HepG2 (cell line): ENCODE data around the gene IGDCC3. TPM values are rescaled to one million over a fixed set of nuclear protein-coding genes. Genes with fewer than 3 reads are reported as not detected.

Source experiments
- ADNP ChIP-seq: sonication (generic); formaldehyde crosslinking; IDR thresholded peaks from 2 replicates; pipeline ENCODE4 v1.4.0; 2020; ENCODE audit warnings: missing genetic modification reagents
- CENPBD1 ChIP-seq: sonication (generic); formaldehyde crosslinking; IDR thresholded peaks from 2 replicates; pipeline ENCODE4 v1.8.0; 2022; ENCODE audit warnings: missing genetic modification reagents, low read depth, mild to moderate bottlenecking, borderline replicate concordance
- CSRNP2 ChIP-seq: sonication (generic); formaldehyde crosslinking; conservative IDR thresholded peaks from 2 replicates; pipeline ENCODE4 v1.8.0; 2022; ENCODE audit warnings: low read depth, missing genetic modification reagents
- EP300 ChIP-seq, 3 experiments: sonication (generic) in 1 of 3; formaldehyde crosslinking in 1 of 3; IDR thresholded peaks; 2 replicates each; pipeline versions ENCODE4 v1.5.1 to v1.6.1; 2011 to 2020; ENCODE audit warnings: low read depth in 2 of 3, low read length in 2 of 3, borderline replicate concordance in 1 of 3, improper control_type of control experiment in 1 of 3, mild to moderate bottlenecking in 1 of 3, missing genetic modification reagents in 1 of 3, moderate library complexity in 1 of 3
- FOXA1 ChIP-seq, 2 experiments: fragments of 450-650 bp in 1 of 2; sonication (generic) in 1 of 2; formaldehyde crosslinking in 1 of 2; IDR thresholded peaks; 2 replicates each; pipeline versions ENCODE4 v1.4.0 to v1.6.1; 2016 to 2020; ENCODE audit warnings: missing genetic modification reagents in 1 of 2
- FUBP1 ChIP-seq: sonication (generic); formaldehyde crosslinking; IDR thresholded peaks from 2 replicates; pipeline ENCODE4 v1.5.1; 2020; ENCODE audit warnings: missing genetic modification reagents, mild to moderate bottlenecking, borderline replicate concordance
- GTF2F1 ChIP-seq: fragments of 150-350 bp; IDR thresholded peaks from 2 replicates; pipeline ENCODE4 v1.6.1; 2014; ENCODE audit warnings: low read length
- HNRNPL ChIP-seq: fragments of 200-400 bp; formaldehyde crosslinking; IDR thresholded peaks from 2 replicates; pipeline ENCODE4 v1.6.1; 2017; ENCODE audit warnings: mild to moderate bottlenecking, low read depth, low read length
- KAT7 ChIP-seq: IDR thresholded peaks from 2 replicates; pipeline ENCODE4 v1.6.1; 2018; ENCODE audit warnings: borderline replicate concordance, missing compliant biosample characterization
- MAFG ChIP-seq: sonication (generic); formaldehyde crosslinking; IDR thresholded peaks from 2 replicates; pipeline ENCODE4 v1.5.1; 2020; ENCODE audit warnings: mild to moderate bottlenecking, missing genetic modification reagents
- MAX ChIP-seq: IDR thresholded peaks from 2 replicates; pipeline ENCODE4 v1.6.1; 2012; ENCODE audit warnings: inconsistent platforms
- SIX4 ChIP-seq: sonication (generic); formaldehyde crosslinking; IDR thresholded peaks from 2 replicates; pipeline ENCODE4 v1.4.0; 2020; ENCODE audit warnings: missing genetic modification reagents
- SNRNP70 ChIP-seq: fragments of 200-400 bp; formaldehyde crosslinking; IDR thresholded peaks from 2 replicates; pipeline ENCODE4 v1.6.1; 2017; ENCODE audit warnings: mild to moderate bottlenecking, low read depth, low read length, moderate library complexity
- SOX6 ChIP-seq, 2 experiments: fragments of 450-650 bp in 1 of 2; sonication (generic) in 1 of 2; formaldehyde crosslinking in 1 of 2; IDR thresholded peaks; 2 replicates each; pipeline versions ENCODE4 v1.4.0 to v1.6.1; 2017 to 2020; ENCODE audit warnings: antibody characterized with exemption in 1 of 2, mild to moderate bottlenecking in 1 of 2, missing genetic modification reagents in 1 of 2
- TBX2 ChIP-seq: sonication (generic); formaldehyde crosslinking; IDR thresholded peaks from 2 replicates; pipeline ENCODE4 v1.5.0; 2020; ENCODE audit warnings: missing genetic modification reagents, mild to moderate bottlenecking, borderline replicate concordance
- TEAD3 ChIP-seq: optimal IDR thresholded peaks from 2 replicates; pipeline ENCODE3; 2016; ENCODE audit warnings: borderline replicate concordance
- XRCC5 ChIP-seq: fragments of 200-400 bp; formaldehyde crosslinking; optimal IDR thresholded peaks from 2 replicates; pipeline ENCODE3; 2017; ENCODE audit warnings: mild to moderate bottlenecking, low read length
- ZNF30 ChIP-seq: sonication (generic); formaldehyde crosslinking; IDR thresholded peaks from 2 replicates; pipeline ENCODE4 v1.5.0; 2020; ENCODE audit warnings: mild to moderate bottlenecking, missing genetic modification reagents
- ZNF468 ChIP-seq: sonication (generic); formaldehyde crosslinking; IDR thresholded peaks from 2 replicates; pipeline ENCODE4 v1.8.0; 2022; ENCODE audit warnings: mild to moderate bottlenecking, moderate library complexity, missing genetic modification reagents
- ZNF614 ChIP-seq: IDR thresholded peaks from 2 replicates; pipeline ENCODE4 v1.6.1; 2018; ENCODE audit warnings: missing biosample characterization, missing genetic modification reagents, inconsistent platforms, borderline replicate concordance
- ZNF672 ChIP-seq: sonication (generic); formaldehyde crosslinking; IDR thresholded peaks from 2 replicates; pipeline ENCODE4 v1.8.1; 2022; ENCODE audit warnings: missing genetic modification reagents
- ZNF800 ChIP-seq: sonication (generic); formaldehyde crosslinking; IDR thresholded peaks from 2 replicates; pipeline ENCODE4 v1.4.0; 2020; ENCODE audit warnings: missing genetic modification reagents
- polyA plus RNA-seq, 8 experiments: library from polyadenylated mRNA; depleted of rRNA in 3 of 8; stranded (reverse) in 7 of 8; unstranded in 1 of 8; fragments of >200 nt; fragmentation: Illumina TruSeq in 4 of 8; extraction: Trizol in 4 of 8; gene quantifications; 2 replicates each; pipeline versions ENCODE4 v1.2.1 to v1.2.3, GENCODE V29; 2011 to 2016; ENCODE audit warnings: low read depth in 4 of 8, missing spikeins in 1 of 8, mixed read lengths in 1 of 8; ENCODE audit not compliant: insufficient read depth in 1 of 8
- total RNA-seq, 5 experiments: library from RNA; depleted of rRNA; stranded (reverse); fragments of >200 nt; fragmentation: Illumina TruSeq; extraction: Trizol; gene quantifications; 2 replicates each; pipeline ENCODE4 v1.2.3, GENCODE V29; 2016; ENCODE audit warnings: low read depth in 1 of 5

The IGDCC3 gene
- total and polyA plus RNA-seq, 2 of the 13 experiments (the other 11 are each of a cell fraction or from before 2014, with no cell fraction given) = 30.1 to 51.8 TPM

GRCh38 chr15:65377105-65377975 lies 462 bp downstream of the IGDCC3 start (continued):
- TF ChIP-seq EP300 (IDR thresholded peaks at IDR 0.05; ENCODE audit: low read depth in 2 of 2, low read length in 2 of 2) = no peak
- TF ChIP-seq EP300 (CRISPR knock-in tag; IDR thresholded peaks at IDR 0.05; ENCODE audit: borderline replicate concordance) = no peak
- peak; percentile 63; the same call in 1 of the 2 replicates for TF ChIP-seq ZNF800
- 0 out of 2 replicates have a peak, but pooled peaks have one; percentile 65 for TF ChIP-seq CSRNP2 (CRISPR knock-in tag)
- no peak for TF ChIP-seq CENPBD1
- TF ChIP-seq ADNP = no peak
- TF ChIP-seq TBX2 (CRISPR knock-in tag) = peak; percentile 67; the same call in 1 of the 2 replicates
- no peak for TF ChIP-seq SNRNP70
- no peak for TF ChIP-seq FUBP1 (CRISPR knock-in tag)
- TF ChIP-seq GTF2F1 = no peak
- no peak for TF ChIP-seq TEAD3 (CRISPR knock-in tag)
- TF ChIP-seq FOXA1 (IDR thresholded peaks at IDR 0.05) = no peak
- TF ChIP-seq FOXA1 (CRISPR knock-in tag; IDR thresholded peaks at IDR 0.05) = no peak
- no peak for TF ChIP-seq XRCC5
- no peak for TF ChIP-seq ZNF468 (CRISPR knock-in tag)
- TF ChIP-seq SOX6 (IDR thresholded peaks at IDR 0.05) = no peak
- TF ChIP-seq SOX6 (CRISPR knock-in tag; IDR thresholded peaks at IDR 0.05) = no peak
- TF ChIP-seq MAFG = no peak
- peak; percentile 9; the same call in 1 of the 2 replicates for TF ChIP-seq MAX
- no peak for TF ChIP-seq ZNF614 (CRISPR knock-in tag)
- no peak for TF ChIP-seq SIX4 (CRISPR knock-in tag)
- TF ChIP-seq HNRNPL = 0 out of 2 replicates have a peak, but pooled peaks have one; percentile 39
- no peak; the same call in 1 of the 2 replicates for TF ChIP-seq KAT7 (CRISPR knock-in tag)
- no peak for TF ChIP-seq ZNF30
- TF ChIP-seq ZNF672 (CRISPR knock-in tag) = no peak
